ENCODE results near the gene SH3PXD2A.

DNA sequence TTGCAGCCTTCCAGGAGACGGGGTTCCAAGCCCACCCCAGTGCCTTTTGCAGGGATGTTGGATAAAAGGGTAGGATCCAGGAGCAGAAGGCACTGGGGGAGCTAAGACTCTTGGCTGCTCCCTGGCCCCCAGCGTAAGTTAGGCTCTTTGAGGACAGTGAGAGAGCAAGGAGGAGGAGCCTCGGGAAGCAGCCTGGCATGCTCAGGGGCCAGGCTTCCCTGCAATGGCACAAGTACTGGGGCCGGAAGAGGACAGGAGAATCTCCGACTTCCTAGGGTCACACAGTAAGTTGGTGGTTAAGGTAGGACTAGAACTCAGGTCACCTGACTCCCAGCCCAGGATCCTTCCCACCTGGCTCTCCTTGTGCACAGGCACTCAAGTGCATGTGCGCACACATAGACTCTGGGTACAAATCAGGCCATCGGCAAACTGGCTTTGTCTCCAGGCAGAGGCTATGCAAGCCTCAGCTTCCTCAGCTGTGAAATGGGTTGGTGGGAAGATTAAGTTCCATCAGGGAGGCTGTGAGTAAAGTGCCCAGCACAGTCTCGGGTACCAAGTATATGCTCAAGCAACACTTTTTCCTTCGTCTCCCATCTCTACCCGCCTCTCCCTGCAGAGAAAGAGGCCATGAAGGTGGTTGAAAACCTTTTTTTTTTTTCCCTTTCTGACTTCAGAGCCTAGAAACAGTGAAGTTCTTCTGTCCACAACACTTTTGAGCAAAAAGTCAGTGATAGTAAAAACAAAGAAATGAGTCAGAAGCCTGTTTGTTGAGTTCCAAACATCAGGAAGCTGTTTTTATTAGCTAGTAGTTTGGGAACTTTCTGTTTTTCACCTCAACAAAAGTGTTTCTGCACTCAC lies 282.8 kb downstream of the SH3PXD2A start:
- TF ChIP-seq, protein P1, sequence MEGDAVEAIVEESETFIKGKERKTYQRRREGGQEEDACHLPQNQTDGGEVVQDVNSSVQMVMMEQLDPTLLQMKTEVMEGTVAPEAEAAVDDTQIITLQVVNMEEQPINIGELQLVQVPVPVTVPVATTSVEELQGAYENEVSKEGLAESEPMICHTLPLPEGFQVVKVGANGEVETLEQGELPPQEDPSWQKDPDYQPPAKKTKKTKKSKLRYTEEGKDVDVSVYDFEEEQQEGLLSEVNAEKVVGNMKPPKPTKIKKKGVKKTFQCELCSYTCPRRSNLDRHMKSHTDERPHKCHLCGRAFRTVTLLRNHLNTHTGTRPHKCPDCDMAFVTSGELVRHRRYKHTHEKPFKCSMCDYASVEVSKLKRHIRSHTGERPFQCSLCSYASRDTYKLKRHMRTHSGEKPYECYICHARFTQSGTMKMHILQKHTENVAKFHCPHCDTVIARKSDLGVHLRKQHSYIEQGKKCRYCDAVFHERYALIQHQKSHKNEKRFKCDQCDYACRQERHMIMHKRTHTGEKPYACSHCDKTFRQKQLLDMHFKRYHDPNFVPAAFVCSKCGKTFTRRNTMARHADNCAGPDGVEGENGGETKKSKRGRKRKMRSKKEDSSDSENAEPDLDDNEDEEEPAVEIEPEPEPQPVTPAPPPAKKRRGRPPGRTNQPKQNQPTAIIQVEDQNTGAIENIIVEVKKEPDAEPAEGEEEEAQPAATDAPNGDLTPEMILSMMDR (IDR thresholded peaks at IDR 0.05): no peak
- TF ChIP-seq POLR2A (IDR thresholded peaks at IDR 0.05): no peak

Data from adrenal gland (tissue), 5 donors.